Renal cortical epithelial cell (primary cell): Measurements from ENCODE around the gene CD276. TPM values are rescaled to one million over a fixed set of nuclear protein-coding genes. Genes with fewer than 3 reads are reported as not detected.
"Not testable (repeated sequence)": the region's sequence is repeated elsewhere in the genome, so short reads cannot be mapped to it uniquely, and the experiment has no call there.

Experiments used
- DNase-seq: peaks from one replicate; pipeline ENCODE4 v3.0.0-alpha.2; 2011; ENCODE audit warnings: low read depth
- total RNA-seq: library from RNA; depleted of rRNA; stranded (reverse); fragments of >200 nt; gene quantifications from 2 replicates; pipeline ENCODE4 v1.2.3, GENCODE V29; 2014

The CD276 gene
- total RNA-seq, 1 donor from 2014 or later = 139 TPM

DNA sequence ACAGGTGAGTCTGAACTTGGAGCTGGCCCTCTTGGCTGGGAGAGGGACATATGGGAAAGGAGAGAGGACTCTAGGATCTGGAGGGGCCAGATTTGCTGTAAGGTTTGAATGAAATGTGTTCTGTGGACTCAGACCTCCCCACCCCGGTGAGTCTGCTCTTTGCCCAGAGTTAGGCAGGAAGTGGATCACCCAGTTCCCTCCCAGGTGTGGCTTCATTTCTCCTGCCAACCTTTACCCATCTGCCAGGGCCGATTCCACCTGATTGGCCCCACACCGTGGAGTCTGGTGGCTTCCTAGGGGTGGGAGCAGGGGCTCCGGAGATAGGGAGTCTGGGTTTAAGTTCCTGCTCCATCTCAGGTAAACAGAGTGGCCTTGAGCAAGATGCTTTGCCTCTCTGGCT lies 25.5 kb downstream of the CD276 start:
- no peak for DNase-seq

DNA sequence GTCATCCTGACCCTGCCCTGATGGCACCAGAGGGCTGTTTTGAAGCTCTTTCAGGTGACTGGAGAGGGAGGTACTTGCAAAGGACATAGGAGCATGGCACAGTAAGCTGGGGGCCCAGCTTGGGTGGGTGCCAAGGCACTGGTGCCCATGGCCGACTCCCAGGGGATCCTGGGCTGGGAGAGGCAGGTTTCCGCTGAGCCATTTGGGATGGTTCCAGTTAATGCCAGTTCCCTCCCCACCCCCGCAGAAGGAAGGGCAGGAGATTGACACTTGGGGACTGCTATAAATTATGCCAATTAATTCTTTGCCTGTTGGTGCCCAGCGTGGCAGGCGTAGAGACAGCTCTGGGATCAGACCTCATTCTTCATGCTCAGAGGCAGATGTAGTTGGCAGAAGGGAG lies 26.1 kb downstream of the CD276 start:
- DNase-seq = no peak

DNA sequence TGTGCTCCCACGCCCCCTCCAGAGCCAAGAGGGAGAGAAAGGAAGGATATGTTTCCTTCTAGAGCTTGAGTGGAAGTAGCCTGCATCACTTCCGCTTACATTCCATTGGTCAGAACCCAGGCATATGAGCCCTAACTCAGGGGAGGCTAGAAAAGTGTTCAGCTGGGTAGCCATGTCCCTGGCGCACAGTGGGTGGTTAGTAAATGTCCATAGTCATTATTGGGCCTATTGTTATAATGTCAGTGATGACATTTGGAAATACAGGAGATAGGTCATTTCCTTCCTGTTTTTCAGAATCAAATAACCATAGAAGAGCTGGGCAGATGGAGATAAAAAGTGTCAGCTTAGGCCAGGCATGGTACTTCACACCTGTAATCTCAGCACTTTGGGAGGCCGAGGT lies 27.3 kb downstream of the CD276 start:
- DNase-seq = no peak

DNA sequence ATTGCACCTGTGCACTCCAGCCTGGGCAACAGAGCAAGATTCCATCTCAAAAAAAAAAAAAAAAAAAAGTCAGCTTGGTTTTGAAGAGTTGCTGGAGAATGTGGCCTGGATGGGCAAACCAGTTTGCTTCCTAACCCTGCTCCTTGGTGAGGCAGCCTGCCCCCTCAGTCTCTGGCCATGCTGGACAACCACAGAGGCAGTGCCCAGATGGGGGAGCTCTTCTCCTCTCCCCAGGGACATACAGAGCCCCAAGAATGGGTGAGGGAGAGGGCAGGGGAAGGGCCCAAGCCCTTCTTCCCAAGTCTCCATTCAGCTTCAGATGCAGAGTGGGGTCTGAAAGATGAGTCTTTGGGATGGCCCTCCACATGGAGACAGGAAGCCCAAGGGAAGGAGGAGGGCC lies 27.9 kb downstream of the CD276 start:
- no peak for DNase-seq

DNA sequence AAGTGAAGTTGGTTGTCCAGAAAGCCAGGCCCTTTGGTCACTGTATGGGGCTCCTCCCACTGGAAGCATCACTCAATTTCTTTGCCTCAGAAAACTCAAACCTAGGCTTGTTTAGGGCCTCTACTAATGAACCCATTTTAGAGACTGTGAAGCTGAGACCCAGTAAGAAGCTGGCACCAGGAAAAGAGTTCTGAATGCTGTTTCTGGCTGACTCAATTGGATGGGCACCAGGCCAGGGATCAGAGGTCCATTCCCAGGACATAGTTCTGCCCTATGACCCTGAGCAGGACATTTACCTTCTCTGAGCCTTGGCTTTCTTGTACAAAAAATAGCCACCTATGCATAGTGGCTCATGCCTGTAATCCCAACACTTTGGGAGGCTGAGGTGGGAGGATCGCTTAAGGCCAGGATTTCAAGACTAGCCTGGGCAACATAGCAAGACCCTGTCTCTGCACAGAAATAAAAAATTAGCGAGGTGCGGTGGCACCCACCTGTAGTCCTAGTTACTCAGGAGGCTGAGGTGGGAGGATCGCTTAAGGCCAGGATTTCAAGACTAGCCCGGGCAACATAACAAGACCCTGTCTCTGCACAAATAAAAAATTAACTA lies 30.6 kb downstream of the CD276 start:
- no peak for DNase-seq

- no peak for DNase-seq
Observed at GRCh38 chr15:73715417-73715816, 31.2 kb downstream of the CD276 start.

DNA sequence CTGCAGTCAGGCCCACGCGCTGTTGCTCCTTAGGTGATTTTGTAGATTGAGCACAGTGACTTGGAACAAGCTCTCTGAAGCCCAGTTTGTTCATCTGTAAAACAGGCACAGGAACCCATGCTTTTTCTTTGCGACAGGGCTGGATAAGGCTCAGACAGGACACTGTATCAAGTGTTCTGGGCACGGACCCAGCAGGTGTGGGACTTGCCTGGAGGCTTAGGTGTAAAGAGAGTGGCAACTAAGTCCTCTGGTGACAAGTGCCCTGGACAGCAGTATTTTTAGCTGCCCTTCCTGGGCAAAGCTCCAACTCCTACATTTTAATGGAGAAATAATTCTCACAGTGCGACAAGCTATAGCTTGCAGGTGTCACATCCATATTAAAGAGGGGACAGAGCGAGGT lies 32.2 kb downstream of the CD276 start:
- DNase-seq = no peak

DNA sequence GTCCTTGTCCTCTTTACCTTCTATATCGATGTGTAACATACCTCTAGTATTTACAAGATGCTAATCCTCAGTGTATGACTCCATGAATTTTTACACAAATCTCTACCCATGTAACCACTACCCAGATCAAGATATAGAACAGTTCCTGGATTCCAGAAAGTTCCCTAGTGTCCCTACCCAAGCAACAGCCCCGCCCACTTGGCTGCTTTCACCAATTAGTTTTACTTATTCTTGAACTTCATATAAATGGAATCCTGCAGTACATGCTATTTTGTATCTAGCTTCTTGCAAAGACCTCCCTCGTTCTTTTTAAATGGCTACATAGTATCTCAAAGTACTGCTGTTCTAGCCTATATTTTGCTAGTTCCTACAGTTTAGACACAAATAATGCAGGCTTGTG lies 33.0 kb downstream of the CD276 start:
- no peak for DNase-seq

- no peak for DNase-seq
Observed at GRCh38 chr15:73717802-73718201, 33.6 kb downstream of the CD276 start.

GRCh38 chr15:73718694-73719093 lies 34.5 kb downstream of the CD276 start:
- DNase-seq = no peak

DNA sequence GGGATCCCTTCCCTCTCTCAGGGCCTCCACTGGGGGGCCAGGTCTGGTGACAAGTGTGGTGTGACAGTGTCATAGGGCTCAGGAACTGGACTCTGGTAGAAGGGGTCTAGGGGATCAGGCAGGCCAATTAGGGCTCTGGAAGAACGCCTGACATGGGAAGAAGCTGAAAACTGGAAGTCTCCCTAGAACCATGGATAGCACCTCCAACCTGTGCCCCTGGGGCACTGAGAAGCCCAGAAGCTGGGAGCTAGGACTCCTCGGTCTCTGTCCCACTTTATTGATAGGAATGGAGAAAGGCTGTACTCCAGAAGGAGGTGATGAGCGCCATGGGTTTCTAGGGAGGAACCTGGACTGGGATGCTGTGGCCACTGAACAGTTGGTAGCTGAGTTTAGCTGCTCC lies 38.2 kb downstream of the CD276 start:
- no peak for DNase-seq

GRCh38 chr15:73723191-73723590 lies 39.0 kb downstream of the CD276 start:
- peak; percentile 30 for DNase-seq

- no peak for DNase-seq
Observed at GRCh38 chr15:73724212-73724611, 40.0 kb downstream of the CD276 start.

DNA sequence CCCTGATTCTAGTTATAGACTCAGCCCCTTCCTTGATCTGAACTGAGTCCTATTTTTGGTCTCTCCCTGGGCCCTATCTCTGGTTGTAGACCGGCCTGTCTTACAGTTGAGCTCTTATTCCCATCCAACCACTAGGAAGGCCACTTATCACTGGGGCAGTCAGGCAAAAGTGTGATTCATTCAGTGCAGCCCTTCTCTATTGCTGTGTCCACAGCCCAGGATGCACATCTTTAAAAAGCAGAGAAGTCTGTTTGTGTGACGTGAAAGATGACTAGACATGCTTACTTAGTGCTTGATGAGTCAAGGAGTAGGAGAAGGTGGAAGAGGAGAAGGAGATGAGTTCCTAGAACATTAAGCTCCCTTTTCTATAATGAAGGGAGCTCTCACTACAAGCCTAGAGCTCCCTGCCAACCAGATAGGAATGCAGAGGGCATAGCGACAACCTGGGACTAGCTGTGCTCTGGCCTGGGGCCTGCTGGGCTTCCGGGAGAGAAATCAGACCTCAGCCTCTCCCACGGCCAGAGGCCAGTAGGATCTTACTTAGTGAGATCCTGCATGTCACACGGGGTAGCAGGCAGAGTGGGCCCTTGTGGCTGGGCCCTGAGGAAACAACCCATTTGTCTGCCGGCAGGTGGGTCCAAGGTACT lies 43.3 kb downstream of the CD276 start:
- DNase-seq = no peak

DNA sequence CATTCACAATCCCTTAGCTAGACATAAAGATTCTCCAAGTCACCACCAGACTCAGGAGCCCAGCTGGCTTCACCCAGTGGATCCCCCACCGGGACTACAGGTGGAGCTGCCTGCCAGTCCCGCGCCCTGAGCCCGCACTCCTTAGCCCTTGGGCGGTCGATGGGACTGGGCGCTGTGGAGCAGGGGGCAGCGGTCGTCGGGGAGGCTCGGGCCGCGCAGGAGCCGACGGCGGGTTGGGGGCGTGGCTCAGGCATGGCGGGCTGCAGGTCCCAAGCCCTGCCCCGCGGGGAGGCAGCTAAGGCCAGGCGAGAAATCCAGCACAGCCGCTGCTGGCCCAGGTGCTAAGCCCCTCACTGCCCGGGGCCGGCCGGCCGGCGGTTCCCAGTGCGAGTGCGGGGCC lies 47.9 kb downstream of the CD276 start:
- not testable (repeated sequence) for DNase-seq

GRCh38 chr15:73732930-73733329 lies 48.7 kb downstream of the CD276 start:
- no peak for DNase-seq

- DNase-seq = no peak
Observed at GRCh38 chr15:73737535-73737934, 53.4 kb downstream of the CD276 start.

DNA sequence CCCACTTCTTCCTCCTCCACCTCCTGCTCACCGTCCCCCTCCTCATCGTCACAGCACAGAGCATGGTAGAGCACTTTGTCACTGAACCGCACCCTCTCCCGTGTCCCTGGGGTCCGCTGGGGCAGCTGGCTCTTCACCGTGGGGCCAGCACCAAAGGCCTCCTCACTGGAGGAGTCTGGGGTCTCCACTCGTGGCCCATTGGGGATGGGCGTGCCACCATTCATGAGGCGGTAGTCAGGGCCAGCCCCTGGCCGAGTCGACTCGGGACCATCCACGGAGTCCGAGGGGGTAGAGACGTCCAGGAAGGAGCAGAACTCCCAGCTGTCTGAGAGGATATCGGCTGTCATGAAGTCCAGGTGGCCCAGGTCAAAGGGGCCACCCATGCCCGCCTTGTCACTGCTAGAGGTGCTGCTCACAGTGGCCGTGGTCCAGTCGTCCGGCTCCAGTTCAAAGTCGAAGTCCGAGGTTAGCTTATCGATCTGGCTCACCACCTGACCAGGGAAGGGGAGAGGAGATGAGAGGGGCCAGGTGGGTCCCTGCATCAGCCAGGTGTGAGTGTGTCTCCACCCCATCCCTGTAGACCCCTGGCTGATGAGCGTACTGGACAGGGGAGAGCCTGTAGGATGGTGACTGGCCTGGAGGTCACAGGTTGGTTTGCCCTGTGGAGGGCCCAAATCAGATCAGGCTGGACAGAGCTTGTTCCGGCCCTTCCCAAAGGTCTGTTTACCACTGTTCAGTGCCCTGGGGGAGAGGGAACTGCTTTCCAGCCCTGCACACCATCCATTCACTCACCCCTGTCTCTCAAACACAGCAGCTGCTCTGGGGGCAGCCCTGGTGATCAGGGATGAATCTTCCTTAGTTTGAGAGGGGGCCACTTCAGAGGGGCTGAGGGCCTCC lies 56.2 kb downstream of the CD276 start:
- DNase-seq = no peak

GRCh38 chr15:73741321-73741836 lies 57.2 kb downstream of the CD276 start:
- no peak for DNase-seq

GRCh38 chr15:73744293-73744692 lies 60.1 kb downstream of the CD276 start:
- no peak for DNase-seq

DNA sequence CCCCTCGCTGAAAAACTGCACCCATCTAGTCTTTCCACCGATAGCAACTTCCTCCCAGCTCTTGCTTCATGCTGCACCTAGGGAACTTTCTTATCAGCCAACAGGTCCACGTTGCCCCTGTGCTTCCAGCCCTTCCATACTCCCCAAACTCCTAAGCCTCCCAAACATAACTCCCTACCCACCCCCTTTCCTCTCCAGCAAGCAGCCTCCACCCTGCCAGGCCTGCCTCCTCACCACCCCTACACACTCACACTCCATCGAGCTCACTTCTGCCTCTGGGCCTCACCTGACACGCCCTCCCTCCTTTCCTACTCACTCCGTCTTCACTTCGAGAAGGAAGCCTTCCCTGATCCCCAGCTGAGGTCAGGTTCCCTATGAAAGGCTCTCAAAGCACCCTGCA lies 60.9 kb downstream of the CD276 start:
- no peak for DNase-seq

DNA sequence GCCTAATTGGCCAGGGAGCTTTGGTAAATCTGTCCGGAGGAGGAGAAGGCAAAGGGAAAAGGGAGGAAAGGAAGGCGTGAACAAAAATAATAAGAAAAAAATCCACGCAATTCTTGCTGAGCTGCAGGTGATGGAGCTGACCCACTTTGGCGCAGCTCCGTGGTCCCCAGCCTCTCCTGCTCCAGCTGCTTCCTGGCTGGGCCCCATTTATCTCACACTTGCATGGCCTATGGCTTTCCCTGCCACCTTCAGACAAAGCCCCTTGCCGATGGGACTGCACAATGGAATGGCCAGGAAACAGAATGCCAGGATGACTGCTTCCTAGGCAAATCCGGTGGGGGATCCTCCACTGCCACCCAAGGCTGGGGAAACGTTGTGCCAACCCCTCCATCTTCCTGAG lies 62.1 kb downstream of the CD276 start:
- no peak for DNase-seq

GRCh38 chr15:73746883-73747282 lies 62.7 kb downstream of the CD276 start:
- peak; percentile 4 for DNase-seq
